HepG2 (cell line): ENCODE results near the gene EIF2S2. TPM values are rescaled to one million over a fixed set of nuclear protein-coding genes. Genes with fewer than 3 reads are reported as not detected.

Experiments
- ATAC-seq: fragments of 200-7000 bp; cut with Tn5 transposase; 3 replicates; pipeline ENCODE4 v1.9.1; 2020; ENCODE audit warnings: mild to moderate bottlenecking, moderate library complexity
- BruUV-seq: library from RNA; stranded (reverse); fragments of 400-500 nt; replicated peaks from 2 replicates; lab custom pipeline; 2021; lab: Mats Ljungman, UMichigan
- CTCF ChIA-PET: fragments of 300-600 bp; formaldehyde crosslinking; extraction: SDS; loops from one replicate; lab custom pipeline; 2021; ENCODE audit warnings: low total read pairs, inconsistent platforms, low intra/inter-chr PET ratio; lab: Yijun Ruan, JAX
- POLR2A ChIA-PET: fragments of 350-600 bp; sonication (Branson Sonifier 250); formaldehyde crosslinking; loops from one replicate; lab custom pipeline; 2020; ENCODE audit warnings: antibody characterized with exemption, inconsistent platforms; lab: Yijun Ruan, JAX
- DNase-seq: peaks from one replicate; pipeline ENCODE4 v3.0.0-alpha.2; 2015; ENCODE audit warnings: low spot score
- FAIRE-seq: peaks from 3 replicates; lab custom pipeline; 2011; peaks lifted over from hg19 to GRCh38; lab: Jason Lieb, UNC
- H2AFZ ChIP-seq: one replicate; pipeline ENCODE4 v1.6.1; 2011; ENCODE audit warnings: low read length, inconsistent platforms
- H3K27ac ChIP-seq: fragments of 300-600 bp; 3 replicates; pipeline ENCODE4 v1.8.0; 2011; ENCODE audit warnings: mixed run types, mild to moderate bottlenecking, mixed read lengths, low read length, inconsistent platforms; ENCODE audit not compliant: insufficient read depth; ENCODE audit errors: extremely low read length
- H3K27me3 ChIP-seq, 2 experiments: fragments of 200-600 bp in 1 of 2; 2 replicates in 1 of 2; 3 replicates in 1 of 2; pipeline versions ENCODE4 v1.6.0 to v1.8.0; 2011; ENCODE audit warnings: low read length in 2 of 2, mild to moderate bottlenecking in 2 of 2, moderate library complexity in 2 of 2, inconsistent platforms in 1 of 2; ENCODE audit not compliant: insufficient read depth in 2 of 2, control insufficient read depth in 1 of 2
- H3K36me3 ChIP-seq, 2 experiments: fragments of 200-600 bp in 1 of 2; replicated peaks in 1 of 2; 2 replicates in 1 of 2; 3 replicates in 1 of 2; pipeline versions ENCODE4 v1.5.1 to v1.8.0; 2011; ENCODE audit warnings: low read length in 2 of 2, inconsistent platforms in 1 of 2; ENCODE audit not compliant: insufficient read depth in 2 of 2, control insufficient read depth in 1 of 2
- H3K4me1 ChIP-seq: 2 replicates; pipeline ENCODE4 v1.5.1; 2012; ENCODE audit warnings: low read length, inconsistent platforms; ENCODE audit not compliant: insufficient read depth
- H3K4me2 ChIP-seq: 2 replicates; pipeline ENCODE4 v1.6.0; 2011; ENCODE audit warnings: low read depth, low read length, inconsistent platforms
- H3K4me3 ChIP-seq, 3 experiments: fragments of 200-600 bp in 1 of 3; sonication (generic), shearing (Covaris generic) in 1 of 3; replicated peaks in 1 of 3; 2 replicates each; pipeline ENCODE4 v1.5.1; 2011 to 2016; ENCODE audit warnings: low read length in 3 of 3, inconsistent platforms in 2 of 3, low read depth in 2 of 3, mild to moderate bottlenecking in 2 of 3, control low read depth in 1 of 3, mixed read lengths in 1 of 3; ENCODE audit not compliant: insufficient read depth in 1 of 3
- H3K79me2 ChIP-seq: one replicate; pipeline ENCODE4 v1.6.1; 2011; ENCODE audit warnings: low read length, inconsistent platforms; ENCODE audit not compliant: insufficient read depth
- H3K9ac ChIP-seq: 2 replicates; pipeline ENCODE4 v1.6.0; 2011; ENCODE audit warnings: mild to moderate bottlenecking, low read depth, low read length, inconsistent platforms; ENCODE audit not compliant: insufficient read depth
- H3K9me3 ChIP-seq: 2 replicates; pipeline ENCODE4 v1.5.1; 2012; ENCODE audit warnings: mild to moderate bottlenecking, low read length
- H4K20me1 ChIP-seq: 2 replicates; pipeline ENCODE4 v1.6.0; 2011; ENCODE audit warnings: inconsistent platforms, mild to moderate bottlenecking, low read length, moderate library complexity; ENCODE audit not compliant: insufficient read depth
- POLR2AphosphoS2 ChIP-seq: IDR thresholded peaks from 2 replicates; pipeline ENCODE4 v1.6.1; 2011; ENCODE audit warnings: low read depth, low read length, improper control_type of control experiment
- POLR2G ChIP-seq: fragments of 200-400 bp; formaldehyde crosslinking; IDR thresholded peaks from 2 replicates; pipeline ENCODE4 v1.6.1; 2018; ENCODE audit warnings: mild to moderate bottlenecking, low read depth, low read length, moderate library complexity
- RBM22 ChIP-seq: fragments of 200-400 bp; formaldehyde crosslinking; optimal IDR thresholded peaks from 2 replicates; pipeline ENCODE3; 2017; ENCODE audit warnings: mild to moderate bottlenecking, low read length, moderate library complexity
- RFXAP ChIP-seq: sonication (generic); formaldehyde crosslinking; IDR thresholded peaks from 2 replicates; pipeline ENCODE4 v1.4.0; 2020; ENCODE audit warnings: missing genetic modification reagents, borderline replicate concordance
- YY1 ChIP-seq: IDR thresholded peaks from 2 replicates; pipeline ENCODE4 v1.6.1; 2011; ENCODE audit warnings: low read length, low read depth, moderate library complexity, mild to moderate bottlenecking; ENCODE audit not compliant: insufficient read depth, insufficient replicate concordance
- ZBTB34 ChIP-seq: sonication (generic); formaldehyde crosslinking; IDR thresholded peaks from 2 replicates; pipeline ENCODE4 v1.8.0; 2022; ENCODE audit warnings: mild to moderate bottlenecking, missing genetic modification reagents
- ZNF780A ChIP-seq: sonication (generic); formaldehyde crosslinking; IDR thresholded peaks from 2 replicates; pipeline ENCODE4 v1.8.0; 2022; ENCODE audit warnings: mild to moderate bottlenecking, missing genetic modification reagents, moderate library complexity
- WGBS: methylation state at CpG from one replicate; pipeline ENCODE4 v1.1.6; 2017; ENCODE audit warnings: low lambda C conversion rate; 5-methylcytosine and 5-hydroxymethylcytosine counted together
- in situ Hi-C: cut with HindIII; loops from 2 replicates; pipeline ENCODE4 v1.10.0; 2017; ENCODE audit warnings: low pct_unique_long_range_greater_than_20kb; ENCODE audit not compliant: extremely low pct_ligation_motif_present
- intact Hi-C: fragments of 100-400 bp; cut with micrococcal nuclease; formaldehyde crosslinking; loops from one replicate; pipeline ENCODE4 v1.10.0; 2022; ENCODE audit not compliant: unreplicated experiment
- polyA plus RNA-seq, 8 experiments: library from polyadenylated mRNA; depleted of rRNA in 3 of 8; stranded (reverse) in 7 of 8; unstranded in 1 of 8; fragments of >200 nt; fragmentation: Illumina TruSeq in 4 of 8; extraction: Trizol in 4 of 8; gene quantifications; 2 replicates each; pipeline versions ENCODE4 v1.2.1 to v1.2.3, GENCODE V29; 2011 to 2016; ENCODE audit warnings: low read depth in 4 of 8, missing spikeins in 1 of 8, mixed read lengths in 1 of 8; ENCODE audit not compliant: insufficient read depth in 1 of 8
- total RNA-seq, 5 experiments: library from RNA; depleted of rRNA; stranded (reverse); fragments of >200 nt; fragmentation: Illumina TruSeq; extraction: Trizol; gene quantifications; 2 replicates each; pipeline ENCODE4 v1.2.3, GENCODE V29; 2016; ENCODE audit warnings: low read depth in 1 of 5

The EIF2S2 gene
- total and polyA plus RNA-seq, 2 of the 13 experiments (the other 11 are each of a cell fraction or from before 2014, with no cell fraction given): 126 to 213 TPM

GRCh38 chr20:34089175-34089479 is 22.9 kb downstream of the EIF2S2 start:
- Histone ChIP-seq H2AFZ (no peak overlapping the region), H3K27me3 (no peaks in the 10 kb centered on the region), H4K20me1 (peaks cover 21% of the 10 kb centered on the region), H3K9me3 (no peaks in the 10 kb centered on the region), H3K4me3 (no peak overlapping the region), H3K9ac (no peak overlapping the region), H3K27ac (no peak overlapping the region), H3K36me3 (peaks cover 44 to 86% of the 10 kb centered on the region in 2 experiments), H3K4me2 (no peak overlapping the region), H3K4me1 (no peaks in the 10 kb centered on the region)
- no peak for ATAC-seq
- 99% methylated on average over 5 of the region's 5 CpGs for WGBS
- no peak for FAIRE-seq
- POLR2A ChIA-PET: interaction anchor here (5.6 kb wide), 1 partner anchor 23 kb away, joined by 27 read pairs; the partner anchor contains the start of gene EIF2S2
- in situ Hi-C loops (no loop called here), intact Hi-C loops (no loop called here)
- no peak for DNase-seq
- TF ChIP-seq RFXAP (CRISPR knock-in tag) (no peak), POLR2G (0 out of 2 replicates have a peak, but pooled peaks have one; percentile 13), YY1 (peak; percentile 8), POLR2AphosphoS2 (peak; percentile 1; the same call in 1 of the 2 replicates), RBM22 (peak; percentile 94), ZNF780A (CRISPR knock-in tag) (0 out of 2 replicates have a peak, but pooled peaks have one; percentile 16), ZBTB34 (CRISPR knock-in tag) (no peak)
- TF ChIP-seq, all 625 proteins: peak for 5
- BruUV-seq: no TSS peak
- H3K79me2 ChIP-seq: no peaks in the 10 kb centered on the region
- CTCF ChIA-PET: no interaction called here
